ENCODE results near the gene ENPP1. TPM values are rescaled to one million over a fixed set of nuclear protein-coding genes. Genes with fewer than 3 reads are reported as not detected.

Gene ENPP1
- total RNA-seq, 2 donors from 2014 or later, result 3.9 to 6.9 TPM

- intact Hi-C loops (cut with DNase I), result loop anchor here (5.0 to 10.0 kb wide), 2 partner anchors 299 to 561 kb away; no protein-coding TSS in a partner anchor
Measured at GRCh38 chr6:131923356-131923755, 115.5 kb downstream of the ENPP1 start.

GRCh38 chr6:131924881-131925474 lies 117.2 kb downstream of the ENPP1 start:
- DNase-seq, result no peak
- ATAC-seq, result peak; percentile 47 to 63
- intact Hi-C loops (cut with DNase I), result loop anchor here (1.0 to 10.0 kb wide), 4 partner anchors 236 to 560 kb away; no protein-coding TSS in a partner anchor

More at GRCh38 chr6:131923356-131923755, 115.5 kb downstream of the ENPP1 start:
- ATAC-seq (peak in 1 of 2 donors; percentile 49), DNase-seq (no peak)

GRCh38 chr6:131929264-131929663 lies 121.4 kb downstream of the ENPP1 start:
- intact Hi-C loops (cut with DNase I), result loop anchor here in 1 of 2 donors (10.0 kb wide), 1 partner anchor 556 kb away; no protein-coding TSS in a partner anchor
- ATAC-seq (no peak), DNase-seq (no peak)

GRCh38 chr6:131929976-131930375 lies 122.2 kb downstream of the ENPP1 start:
- no peak for DNase-seq
- intact Hi-C loops (cut with DNase I), result loop anchor here in 1 of 2 donors (10.0 kb wide), 1 partner anchor 555 kb away; no protein-coding TSS in a partner anchor

GRCh38 chr6:131931063-131931750 lies 123.4 kb downstream of the ENPP1 start:
- no peak for ATAC-seq
- intact Hi-C loops (cut with DNase I), result no loop called here

More at GRCh38 chr6:131929976-131930375, 122.2 kb downstream of the ENPP1 start:
- no peak for ATAC-seq

GRCh38 chr6:131936156-131936555 lies 128.3 kb downstream of the ENPP1 start:
- ATAC-seq (no peak), DNase-seq (no peak)
- intact Hi-C loops (cut with DNase I), result no loop called here

More at GRCh38 chr6:131931063-131931750, 123.4 kb downstream of the ENPP1 start:
- DNase-seq, result no peak

- ATAC-seq (peak in 1 of 2 donors; percentile 61), DNase-seq (no peak)
- intact Hi-C loops (cut with DNase I), result no loop called here
Measured at GRCh38 chr6:131937226-131937625, 129.4 kb downstream of the ENPP1 start.

- ATAC-seq (peak in 1 of 2 donors; percentile 39), DNase-seq (no peak)
- intact Hi-C loops (cut with DNase I), result no loop called here
Measured at GRCh38 chr6:131937703-131938631, 130.1 kb downstream of the ENPP1 start.

Small RNA genes lying within 50 kb of the gene (microRNA-seq; reads per million reads assigned to microRNA genes)
- gene MIR548H5, result 0 reads per million in 2 donors

Other genes starting within 250 kb of the ENPP1 start
- gene ARG1, start 234.8 kb upstream of the ENPP1 start, total RNA-seq, result under 1 TPM; 0.50 to 0.65 TPM
- gene MED23, start 179.8 kb upstream of the ENPP1 start, total RNA-seq, result 10 to 100 TPM; 12.5 to 15.1 TPM
- under 1 TPM; 0.16 to 0.53 TPM for gene ENPP3, start 170.7 kb upstream of the ENPP1 start, total RNA-seq
- gene OR2A4, start 106.6 kb upstream of the ENPP1 start, total RNA-seq, result not detected
- not detected for gene CTAGE9, start 97.0 kb upstream of the ENPP1 start, total RNA-seq
- gene CCN2, start 143.4 kb downstream of the ENPP1 start, total RNA-seq, result 100 to 1,000 TPM; 194 to 230 TPM